UCSD-AML1 (cell line): ENCODE data around the gene NPM1.

Source experiments
- DNase-seq: peaks from one replicate; lab custom pipeline; 2025; ENCODE audit not compliant: unreplicated experiment; lab: John Stamatoyannopoulos, UW

The NPM1 gene

DNA sequence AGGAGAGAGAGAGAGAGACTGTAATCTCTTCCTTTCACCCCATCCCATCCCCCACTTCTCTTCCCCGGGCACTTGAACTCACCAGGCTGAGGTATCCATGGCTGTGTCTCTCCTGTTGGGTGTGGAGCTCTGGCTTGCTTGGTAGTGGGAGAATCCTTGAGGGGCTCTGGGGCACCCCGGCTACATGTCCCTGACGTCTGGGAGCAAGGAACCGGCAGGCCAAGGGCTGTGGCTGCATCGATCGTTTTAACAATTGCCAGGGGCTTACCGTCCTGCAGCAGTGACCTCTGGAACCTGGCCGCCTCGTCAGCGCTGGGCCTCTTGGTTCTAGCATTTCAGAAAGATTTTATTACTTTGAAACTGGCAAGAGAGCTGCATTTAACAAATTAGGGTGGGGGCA is 61.8 kb downstream of the NPM1 start:
- DNase-seq, result no peak

DNA sequence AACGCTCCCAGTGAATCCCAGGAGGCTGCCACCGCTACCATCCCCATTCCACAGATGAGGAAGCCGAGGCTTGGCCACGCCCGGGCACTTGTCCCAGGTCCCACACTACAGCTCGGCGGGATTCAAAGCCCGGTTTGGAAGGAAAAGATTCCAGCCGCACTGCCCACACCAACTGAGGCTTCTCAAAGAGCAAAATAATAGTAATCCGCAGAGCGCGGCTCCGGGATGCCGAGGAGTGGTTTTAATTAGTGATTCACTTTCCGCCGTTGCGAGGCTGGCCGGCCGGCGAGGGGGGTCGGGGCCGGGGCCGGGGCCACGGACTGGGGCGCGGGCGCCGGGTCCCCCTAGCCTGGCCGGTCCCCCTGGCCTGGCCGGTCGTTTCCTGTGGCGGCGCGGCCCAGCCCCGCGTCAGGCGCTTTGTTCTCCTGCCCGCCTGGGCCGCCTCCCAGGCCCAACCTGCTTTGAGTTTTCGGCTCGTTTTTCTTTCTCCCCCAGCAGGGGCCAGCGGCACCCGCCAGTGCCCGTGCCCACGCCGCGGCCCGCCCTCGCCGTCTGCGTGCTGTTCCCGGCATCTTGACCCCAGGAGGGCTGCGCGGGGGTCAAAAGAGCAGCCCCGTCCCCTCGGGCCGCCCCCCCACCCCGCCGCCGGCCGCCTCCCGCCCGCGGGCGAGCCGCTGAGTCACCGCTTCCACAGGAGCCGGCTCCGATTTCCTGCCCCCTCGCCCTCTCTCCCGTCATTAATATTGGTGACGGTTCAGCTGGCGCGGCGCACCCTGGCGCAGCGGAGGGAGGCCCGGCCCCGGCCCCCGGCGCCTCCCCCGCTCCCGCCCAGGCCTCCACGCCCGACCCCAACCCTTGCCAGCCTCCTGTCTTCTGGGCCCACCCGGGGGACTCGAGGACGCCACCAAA is 63.0 kb downstream of the NPM1 start:
- peak; percentile 27 for DNase-seq

- no peak for DNase-seq
Measured at GRCh38 chr5:171451421-171451820, 63.8 kb downstream of the NPM1 start.

- DNase-seq, result no peak
Measured at GRCh38 chr5:171453056-171453725, 65.5 kb downstream of the NPM1 start.

GRCh38 chr5:171453988-171454387 is 66.3 kb downstream of the NPM1 start:
- DNase-seq, result no peak

DNA sequence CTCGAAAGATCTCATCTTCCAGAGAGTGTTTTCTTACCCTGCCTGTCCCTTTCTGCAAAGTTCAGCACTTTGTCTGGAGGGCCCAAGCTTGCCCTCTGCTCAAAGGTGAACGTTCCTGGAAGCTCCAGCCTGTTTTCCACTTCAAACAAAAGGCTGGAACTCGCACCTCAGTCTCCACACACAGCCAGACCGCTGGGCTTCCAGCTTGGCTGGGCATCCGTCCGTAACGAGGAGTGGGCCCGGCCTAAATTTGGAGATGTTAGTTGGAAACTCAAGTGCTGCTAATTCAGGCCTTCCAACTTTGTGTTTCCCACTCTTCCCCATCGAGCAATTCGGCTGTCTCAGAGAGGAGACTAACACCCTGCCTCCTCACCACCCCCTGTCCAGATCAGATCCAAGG is 66.9 kb downstream of the NPM1 start:
- DNase-seq, result no peak

DNA sequence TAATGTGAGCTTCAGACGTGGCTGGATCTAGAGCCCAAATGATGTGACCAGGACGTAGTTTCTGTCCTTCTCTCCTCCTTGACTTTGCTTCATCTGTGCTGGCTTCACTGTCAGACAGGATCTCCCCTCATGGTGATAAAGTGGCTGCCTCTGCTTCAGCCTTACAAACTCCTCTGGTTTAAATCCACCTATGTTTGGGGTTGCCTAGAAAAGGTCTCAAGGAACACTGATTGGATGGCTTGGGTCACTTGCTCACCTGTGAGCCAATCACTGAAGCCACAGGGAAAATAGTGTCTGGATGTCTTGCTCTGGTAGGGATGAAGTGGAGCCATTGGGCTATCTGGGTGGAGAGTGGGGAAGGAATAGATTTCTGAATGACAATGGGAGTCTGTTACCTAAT is 67.9 kb downstream of the NPM1 start:
- no peak for DNase-seq

- DNase-seq, result no peak
Measured at GRCh38 chr5:171457208-171457981, 69.7 kb downstream of the NPM1 start.

- no peak for DNase-seq
Measured at GRCh38 chr5:171459839-171460238, 72.2 kb downstream of the NPM1 start.
